Endothelial cell (in vitro differentiated cells): ENCODE measurements around the gene FCHSD2. TPM values are rescaled to one million over a fixed set of nuclear protein-coding genes. Genes with fewer than 3 reads are reported as not detected.

Experiments used
- DNase-seq: peaks from one replicate; pipeline ENCODE4 v3.0.0; 2021; ENCODE audit warnings: low spot score
- H3K27ac Mint-ChIP-seq: one replicate; pipeline ENCODE4 v1.8.0; 2021; ENCODE audit warnings: mixed read lengths, inconsistent platforms; ENCODE audit not compliant: unreplicated experiment
- H3K27me3 Mint-ChIP-seq: one replicate; pipeline ENCODE4 v1.8.0; 2021; ENCODE audit warnings: mild to moderate bottlenecking, moderate library complexity, mixed read lengths, inconsistent platforms; ENCODE audit not compliant: unreplicated experiment
- H3K36me3 Mint-ChIP-seq: one replicate; pipeline ENCODE4 v1.8.0; 2021; ENCODE audit warnings: mild to moderate bottlenecking, low read depth, mixed read lengths, inconsistent platforms; ENCODE audit not compliant: unreplicated experiment
- H3K4me1 Mint-ChIP-seq: one replicate; pipeline ENCODE4 v1.8.0; 2021; ENCODE audit warnings: mild to moderate bottlenecking, mixed read lengths, inconsistent platforms; ENCODE audit not compliant: unreplicated experiment
- H3K4me3 Mint-ChIP-seq: one replicate; pipeline ENCODE4 v1.8.0; 2021; ENCODE audit warnings: mild to moderate bottlenecking, mixed read lengths, inconsistent platforms; ENCODE audit not compliant: unreplicated experiment
- H3K9me3 Mint-ChIP-seq: one replicate; pipeline ENCODE4 v1.8.0; 2021; ENCODE audit warnings: mixed read lengths, inconsistent platforms; ENCODE audit not compliant: unreplicated experiment
- total RNA-seq: library from RNA; stranded (reverse); fragmentation: NEBNext Ultra II Directional; extraction: Animal tissue kit (Norgen Biotek cat#: 25700); gene quantifications from one replicate; pipeline ENCODE4 v1.2.1, GENCODE V29; 2021; ENCODE audit not compliant: unreplicated experiment
- TF ChIP-seq, protein P1 (sequence below): fragments of 200-600 bp; sonication (generic); IDR thresholded peaks from one replicate; pipeline ENCODE4 v1.5.0; 2021; ENCODE audit warnings: antibody characterized with exemption; ENCODE audit not compliant: unreplicated experiment

The FCHSD2 gene
- total RNA-seq, 1 donor from 2014 or later = 45.3 TPM

DNA sequence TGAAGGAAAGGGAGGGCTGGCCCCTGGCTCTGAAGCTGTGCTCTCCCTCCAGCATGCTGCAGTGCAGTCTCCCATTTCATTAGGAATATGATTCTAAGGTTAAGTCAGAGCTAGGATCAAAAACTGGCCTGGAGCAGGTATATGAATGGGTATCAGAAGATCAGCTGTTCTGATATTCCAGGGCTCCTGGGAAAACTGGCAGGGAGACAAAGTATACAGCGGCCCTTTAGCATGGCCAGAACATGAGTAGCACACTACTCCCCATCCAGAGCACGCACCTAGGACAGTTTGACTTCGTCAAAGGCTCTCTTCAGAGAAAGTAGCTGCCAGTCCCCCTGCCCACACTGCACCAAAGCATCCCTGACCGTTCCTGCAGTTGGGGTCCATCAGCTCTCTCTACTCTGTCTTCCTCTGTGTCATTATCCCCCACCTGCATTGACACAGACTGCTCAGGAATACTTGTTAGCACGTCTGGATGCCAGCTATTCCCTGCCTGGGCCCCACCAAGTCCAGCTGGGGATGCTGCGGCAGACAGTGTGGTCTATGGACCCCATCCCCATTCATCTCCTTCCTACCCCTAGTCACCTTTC, 4.0 kb upstream of the FCHSD2 start:
- Mint-ChIP-seq H3K36me3 (no peaks in the 10 kb centered on the region), H3K4me3 (no peak overlapping the region), H3K27ac (no peak overlapping the region), H3K9me3 (no peaks in the 10 kb centered on the region), H3K27me3 (peaks cover 19% of the 10 kb centered on the region), H3K4me1 (peaks cover 24% of the 10 kb centered on the region)
- TF ChIP-seq, protein P1, sequence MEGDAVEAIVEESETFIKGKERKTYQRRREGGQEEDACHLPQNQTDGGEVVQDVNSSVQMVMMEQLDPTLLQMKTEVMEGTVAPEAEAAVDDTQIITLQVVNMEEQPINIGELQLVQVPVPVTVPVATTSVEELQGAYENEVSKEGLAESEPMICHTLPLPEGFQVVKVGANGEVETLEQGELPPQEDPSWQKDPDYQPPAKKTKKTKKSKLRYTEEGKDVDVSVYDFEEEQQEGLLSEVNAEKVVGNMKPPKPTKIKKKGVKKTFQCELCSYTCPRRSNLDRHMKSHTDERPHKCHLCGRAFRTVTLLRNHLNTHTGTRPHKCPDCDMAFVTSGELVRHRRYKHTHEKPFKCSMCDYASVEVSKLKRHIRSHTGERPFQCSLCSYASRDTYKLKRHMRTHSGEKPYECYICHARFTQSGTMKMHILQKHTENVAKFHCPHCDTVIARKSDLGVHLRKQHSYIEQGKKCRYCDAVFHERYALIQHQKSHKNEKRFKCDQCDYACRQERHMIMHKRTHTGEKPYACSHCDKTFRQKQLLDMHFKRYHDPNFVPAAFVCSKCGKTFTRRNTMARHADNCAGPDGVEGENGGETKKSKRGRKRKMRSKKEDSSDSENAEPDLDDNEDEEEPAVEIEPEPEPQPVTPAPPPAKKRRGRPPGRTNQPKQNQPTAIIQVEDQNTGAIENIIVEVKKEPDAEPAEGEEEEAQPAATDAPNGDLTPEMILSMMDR = no peak
- no peak for DNase-seq

DNA sequence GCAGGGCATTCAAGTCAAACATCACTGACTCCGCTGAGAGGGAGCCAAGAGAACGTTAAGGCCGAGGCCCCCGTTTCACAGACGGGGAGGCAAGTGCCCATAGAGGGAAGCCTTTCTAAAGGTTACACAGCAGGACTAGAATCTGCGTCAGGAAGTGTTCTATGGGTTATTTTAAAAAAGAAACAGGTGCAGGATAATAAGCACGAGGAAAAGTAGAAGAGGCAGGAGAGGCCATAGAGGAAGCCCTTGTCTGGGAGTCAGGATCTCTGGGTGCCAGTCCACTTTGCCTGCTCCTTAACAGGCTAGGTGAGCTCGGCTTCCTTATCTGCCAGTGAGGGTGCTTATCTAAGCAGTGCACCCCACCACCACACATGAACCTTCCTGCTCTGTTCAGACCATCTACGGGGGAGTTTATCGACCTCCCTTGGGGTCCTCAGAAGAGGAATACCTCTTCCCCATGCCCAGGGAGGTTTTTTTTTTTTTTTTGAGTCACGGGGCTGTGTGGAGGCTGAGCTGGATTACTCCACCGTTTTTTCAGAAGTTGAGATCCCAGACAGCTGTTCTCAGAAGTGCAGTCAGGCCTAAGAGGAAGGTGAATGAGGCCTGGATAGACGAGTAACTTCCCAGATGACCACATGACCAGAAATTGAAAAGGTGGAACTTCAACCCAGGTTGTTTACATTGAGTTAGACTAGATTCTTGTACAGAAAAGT, 1.2 kb upstream of the FCHSD2 start:
- no peak for DNase-seq
- peaks cover 32% of the 10 kb centered on the region for H3K4me1 Mint-ChIP-seq
- TF ChIP-seq, protein P1 = no peak
- H3K27ac Mint-ChIP-seq = peak overlapping the region; percentile 93
- peaks cover 23% of the 10 kb centered on the region for H3K27me3 Mint-ChIP-seq
- peak overlapping the region; percentile 96 for H3K4me3 Mint-ChIP-seq
- peaks cover 5% of the 10 kb centered on the region for H3K36me3 Mint-ChIP-seq
- no peaks in the 10 kb centered on the region for H3K9me3 Mint-ChIP-seq

DNA sequence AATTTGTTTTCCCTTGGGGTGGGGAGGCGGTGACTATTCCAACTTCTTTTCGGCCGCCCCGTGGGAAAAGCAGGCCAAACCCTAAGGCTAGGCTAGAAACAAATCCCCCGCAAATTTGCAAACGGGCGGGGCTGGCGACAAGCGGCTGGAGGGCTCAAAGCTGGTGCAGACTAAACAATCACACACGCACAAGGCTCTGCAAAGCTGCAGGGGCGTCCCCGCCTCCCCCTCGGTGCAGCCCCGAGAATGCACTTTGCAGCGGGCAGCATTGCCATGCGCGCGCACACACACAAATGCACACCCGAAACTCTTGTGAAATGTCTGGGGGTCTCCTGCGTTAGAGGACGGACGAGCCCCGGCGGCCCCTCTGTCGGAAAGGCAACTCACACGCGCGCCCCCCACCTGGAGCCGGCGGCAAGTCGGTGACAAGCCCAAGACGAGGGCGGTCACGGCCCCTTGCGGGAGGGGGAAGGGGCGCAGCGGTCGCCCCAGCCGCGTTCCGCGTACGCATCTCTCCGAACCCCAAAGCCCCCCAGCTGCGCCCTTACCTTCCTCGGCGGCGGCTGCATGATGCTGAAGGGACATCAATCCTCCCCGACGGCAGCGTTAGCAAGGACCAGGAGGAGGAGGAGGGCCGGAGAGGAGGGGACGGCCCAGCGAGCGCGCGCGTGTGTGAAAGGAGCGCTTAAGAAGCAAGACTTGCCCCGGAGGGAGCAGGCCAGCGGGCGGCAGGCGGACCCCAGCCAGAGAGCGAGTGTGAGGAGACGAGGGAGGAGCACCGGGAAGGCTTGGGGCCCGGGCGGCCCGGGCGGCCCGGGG, 600 bp downstream of the FCHSD2 start:
- Mint-ChIP-seq H3K9me3 (no peaks in the 10 kb centered on the region), H3K4me3 (peak overlapping the region; percentile 99), H3K36me3 (peaks cover 10% of the 10 kb centered on the region), H3K27me3 (peaks cover 23% of the 10 kb centered on the region), H3K4me1 (peaks cover 39% of the 10 kb centered on the region), H3K27ac (peak overlapping the region; percentile 97)
- DNase-seq = peak; percentile 74
- TF ChIP-seq, protein P1 = no peak

DNA sequence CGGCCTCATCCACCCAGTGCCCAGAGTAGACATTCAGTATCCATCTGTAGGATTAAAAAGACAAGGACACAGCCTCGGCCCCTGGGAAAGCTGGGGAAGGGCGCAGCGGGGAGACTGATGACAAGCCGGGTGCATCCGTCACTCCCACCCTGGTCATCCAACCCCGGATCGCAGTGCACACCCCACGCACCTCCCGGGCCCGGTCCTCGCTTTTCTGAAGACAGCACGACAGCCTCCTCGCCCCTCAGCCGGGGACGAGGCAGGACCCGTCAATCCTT, 1.1 kb downstream of the FCHSD2 start:
- TF ChIP-seq, protein P1 = no peak
- Mint-ChIP-seq H3K27me3 (peaks cover 21% of the 10 kb centered on the region), H3K4me3 (peak overlapping the region; percentile 99), H3K4me1 (peaks cover 39% of the 10 kb centered on the region), H3K36me3 (peaks cover 10% of the 10 kb centered on the region), H3K9me3 (no peaks in the 10 kb centered on the region), H3K27ac (peak overlapping the region; percentile 97)
- DNase-seq = no peak
